DND-41 (cell line): ENCODE results near the gene MGP.

Experiments used
- EZH2 ChIP-seq: IDR thresholded peaks from 3 replicates; pipeline ENCODE4 v1.6.1; 2012; ENCODE audit warnings: borderline replicate concordance, low read depth, mild to moderate bottlenecking, moderate library complexity, low read length, inconsistent platforms; ENCODE audit not compliant: severe bottlenecking
- TF ChIP-seq, protein P1 (sequence below): IDR thresholded peaks from 2 replicates; pipeline ENCODE4 v1.5.1; 2012; ENCODE audit warnings: borderline replicate concordance, low read length, moderate library complexity, mild to moderate bottlenecking; ENCODE audit not compliant: poor library complexity, severe bottlenecking; ENCODE audit errors: extremely low read depth

DNA sequence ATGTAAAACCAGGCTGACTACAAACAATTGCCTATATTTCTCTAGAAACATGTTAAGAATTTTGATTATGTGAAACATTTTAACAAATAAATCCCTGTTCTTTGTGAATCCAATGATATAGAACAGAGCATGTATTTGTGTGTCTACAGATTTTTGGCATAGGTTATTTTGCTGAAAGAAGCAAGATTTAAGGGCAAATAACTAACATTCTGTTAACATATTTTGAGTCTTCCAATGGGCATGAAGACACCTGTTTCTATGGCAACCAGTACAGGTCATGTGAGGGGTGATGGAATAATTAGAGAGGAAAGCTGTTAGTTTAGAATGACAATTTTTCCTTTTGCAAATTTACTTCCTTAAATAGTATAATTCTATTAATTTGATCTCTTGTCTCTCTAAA is 51.1 kb downstream of the MGP start:
- TF ChIP-seq, protein P1, sequence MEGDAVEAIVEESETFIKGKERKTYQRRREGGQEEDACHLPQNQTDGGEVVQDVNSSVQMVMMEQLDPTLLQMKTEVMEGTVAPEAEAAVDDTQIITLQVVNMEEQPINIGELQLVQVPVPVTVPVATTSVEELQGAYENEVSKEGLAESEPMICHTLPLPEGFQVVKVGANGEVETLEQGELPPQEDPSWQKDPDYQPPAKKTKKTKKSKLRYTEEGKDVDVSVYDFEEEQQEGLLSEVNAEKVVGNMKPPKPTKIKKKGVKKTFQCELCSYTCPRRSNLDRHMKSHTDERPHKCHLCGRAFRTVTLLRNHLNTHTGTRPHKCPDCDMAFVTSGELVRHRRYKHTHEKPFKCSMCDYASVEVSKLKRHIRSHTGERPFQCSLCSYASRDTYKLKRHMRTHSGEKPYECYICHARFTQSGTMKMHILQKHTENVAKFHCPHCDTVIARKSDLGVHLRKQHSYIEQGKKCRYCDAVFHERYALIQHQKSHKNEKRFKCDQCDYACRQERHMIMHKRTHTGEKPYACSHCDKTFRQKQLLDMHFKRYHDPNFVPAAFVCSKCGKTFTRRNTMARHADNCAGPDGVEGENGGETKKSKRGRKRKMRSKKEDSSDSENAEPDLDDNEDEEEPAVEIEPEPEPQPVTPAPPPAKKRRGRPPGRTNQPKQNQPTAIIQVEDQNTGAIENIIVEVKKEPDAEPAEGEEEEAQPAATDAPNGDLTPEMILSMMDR, result no peak
- no peak for TF ChIP-seq EZH2
